SK-N-SH (cell line): ENCODE measurements around the gene MTERF4. TPM values are rescaled to one million over a fixed set of nuclear protein-coding genes. Genes with fewer than 3 reads are reported as not detected.

Source experiments
- CTCF ChIA-PET: fragments of 300-600, 350-600 bp; formaldehyde crosslinking; extraction: SDS; loops from one replicate; lab custom pipeline; 2021; lab: Yijun Ruan, JAX
- POLR2A ChIA-PET: fragments of 350-600 bp; sonication (Branson Sonifier 250); formaldehyde crosslinking; extraction: SDS; loops from one replicate; lab custom pipeline; 2020; ENCODE audit warnings: antibody characterized with exemption, inconsistent platforms; lab: Yijun Ruan, JAX
- DNase-seq: peaks from one replicate; pipeline ENCODE4 v3.0.0; 2012
- H2AFZ ChIP-seq: fragments of 200-600 bp; sonication (generic); 2 replicates; pipeline ENCODE4 v1.8.1; 2016; ENCODE audit warnings: antibody characterized with exemption, mild to moderate bottlenecking, low read depth
- H3F3A ChIP-seq: fragments of 200-600 bp; sonication (generic); replicated peaks from 2 replicates; pipeline ENCODE3; 2016; ENCODE audit warnings: antibody characterized with exemption, mild to moderate bottlenecking; ENCODE audit not compliant: insufficient read depth
- H3K27ac ChIP-seq, 2 experiments: fragments of 200-500 bp in 1 of 2; fragments of 200-600 bp in 1 of 2; sonication (Bioruptor generic) in 1 of 2; sonication (generic), shearing (Covaris generic) in 1 of 2; 2 replicates each; pipeline versions ENCODE4 v1.5.1 to v1.6.1; 2014 to 2016; ENCODE audit warnings: low read depth in 2 of 2, inconsistent platforms in 1 of 2, low read length in 1 of 2, mild to moderate bottlenecking in 1 of 2, mixed read lengths in 1 of 2
- H3K27me3 ChIP-seq: fragments of 200-600 bp; sonication (generic), shearing (Covaris generic); 2 replicates; pipeline ENCODE4 v1.6.1; 2016; ENCODE audit warnings: mixed run types; ENCODE audit not compliant: insufficient read depth
- H3K36me3 ChIP-seq, 2 experiments: fragments of 200-500 bp in 1 of 2; fragments of 200-600 bp in 1 of 2; sonication (Bioruptor generic) in 1 of 2; sonication (generic) in 1 of 2; replicated peaks in 1 of 2; 2 replicates each; pipeline versions ENCODE3 to v1.5.1; 2014 to 2016; ENCODE audit warnings: low read length in 1 of 2, mild to moderate bottlenecking in 1 of 2; ENCODE audit not compliant: insufficient read depth in 2 of 2, control insufficient read depth in 1 of 2
- H3K4me1 ChIP-seq, 2 experiments: fragments of 200-500 bp in 1 of 2; fragments of 200-600 bp in 1 of 2; sonication (Bioruptor generic) in 1 of 2; sonication (generic), shearing (Covaris generic) in 1 of 2; 2 replicates each; pipeline versions ENCODE4 v1.5.1 to v1.6.1; 2014 to 2016; ENCODE audit warnings: low read depth in 1 of 2, low read length in 1 of 2, mixed run types in 1 of 2; ENCODE audit not compliant: insufficient read depth in 2 of 2, control insufficient read depth in 1 of 2
- H3K4me2 ChIP-seq: fragments of 200-600 bp; sonication (generic), shearing (Covaris generic); 2 replicates; pipeline ENCODE4 v1.6.1; 2017; ENCODE audit warnings: mixed run types
- H3K4me3 ChIP-seq, 2 experiments: fragments of 200-500 bp in 1 of 2; fragments of 200-600 bp in 1 of 2; sonication (Bioruptor generic) in 1 of 2; sonication (generic), shearing (Covaris generic) in 1 of 2; 2 replicates each; pipeline versions ENCODE4 v1.5.1 to v1.8.1; 2014 to 2016; ENCODE audit warnings: low read depth in 2 of 2, inconsistent platforms in 1 of 2, low read length in 1 of 2, mild to moderate bottlenecking in 1 of 2, mixed read lengths in 1 of 2, moderate library complexity in 1 of 2
- H3K79me2 ChIP-seq: fragments of 200-600 bp; sonication (generic); 2 replicates; pipeline ENCODE4 v1.8.1; 2017; ENCODE audit warnings: mild to moderate bottlenecking; ENCODE audit not compliant: insufficient read depth
- H3K9ac ChIP-seq: fragments of 200-600 bp; sonication (generic); 2 replicates; pipeline ENCODE4 v1.6.1; 2017; ENCODE audit warnings: mixed run types
- H3K9me2 ChIP-seq: fragments of 200-600 bp; sonication (generic); 2 replicates; pipeline ENCODE4 v1.6.1; 2017; ENCODE audit warnings: mixed run types
- H3K9me3 ChIP-seq: fragments of 200-600 bp; sonication (generic); 2 replicates; pipeline ENCODE4 v1.6.1; 2017; ENCODE audit warnings: mixed run types, mild to moderate bottlenecking, moderate library complexity
- H4K20me1 ChIP-seq: fragments of 200-600 bp; sonication (generic); 2 replicates; pipeline ENCODE4 v1.6.1; 2017; ENCODE audit warnings: mild to moderate bottlenecking, mixed run types; ENCODE audit not compliant: insufficient read depth
- EP300 ChIP-seq, 2 experiments: IDR thresholded peaks; 2 replicates each; pipeline versions ENCODE4 v1.4.0 to v1.6.1; 2012; ENCODE audit warnings: borderline replicate concordance in 1 of 2, low read depth in 1 of 2, low read length in 1 of 2
- EZH2phosphoT487 ChIP-seq: fragments of 200-600 bp; sonication (generic); IDR thresholded peaks from 2 replicates; pipeline ENCODE4 v1.6.1; 2017; ENCODE audit warnings: low read depth, mixed run types, mild to moderate bottlenecking, antibody characterized with exemption, moderate library complexity, borderline replicate concordance
- FOSL2 ChIP-seq: IDR thresholded peaks from 2 replicates; pipeline ENCODE4 v1.4.0; 2012; ENCODE audit warnings: low read depth, mild to moderate bottlenecking, moderate library complexity, borderline replicate concordance
- GABPA ChIP-seq: IDR thresholded peaks from 2 replicates; pipeline ENCODE4 v1.4.0; 2012; ENCODE audit warnings: low read depth, mild to moderate bottlenecking
- GATA2 ChIP-seq: sonication (generic); formaldehyde crosslinking; IDR thresholded peaks from 2 replicates; pipeline ENCODE4 v1.5.0; 2020; ENCODE audit warnings: mild to moderate bottlenecking, missing genetic modification reagents
- MEF2A ChIP-seq: IDR thresholded peaks from 2 replicates; pipeline ENCODE4 v1.4.0; 2012; ENCODE audit warnings: low read depth, borderline replicate concordance
- POLR2AphosphoS5 ChIP-seq: IDR thresholded peaks from 2 replicates; pipeline ENCODE4 v1.6.1; 2012; ENCODE audit warnings: low read depth, low read length
- RAD21 ChIP-seq: IDR thresholded peaks from 2 replicates; pipeline ENCODE4 v1.6.1; 2012; ENCODE audit warnings: mild to moderate bottlenecking, low read length
- REST ChIP-seq: IDR thresholded peaks from 2 replicates; pipeline ENCODE4 v1.6.1; 2012; ENCODE audit warnings: mild to moderate bottlenecking, low read depth, low read length, moderate library complexity
- RFX5 ChIP-seq: IDR thresholded peaks from 2 replicates; pipeline ENCODE4 v1.6.1; 2012; ENCODE audit warnings: mild to moderate bottlenecking, improper control_type of control experiment, low read length
- SIN3A ChIP-seq: IDR thresholded peaks from 2 replicates; pipeline ENCODE4 v1.6.1; 2012; ENCODE audit warnings: low read depth, mild to moderate bottlenecking, low read length, moderate library complexity, borderline replicate concordance
- SMC3 ChIP-seq: IDR thresholded peaks from 2 replicates; pipeline ENCODE4 v1.6.1; 2012; ENCODE audit warnings: low read depth, low read length, improper control_type of control experiment
- TCF12 ChIP-seq: IDR thresholded peaks from 2 replicates; pipeline ENCODE4 v1.4.0; 2012
- TEAD4 ChIP-seq: IDR thresholded peaks from 2 replicates; pipeline ENCODE4 v1.4.0; 2012; ENCODE audit warnings: mild to moderate bottlenecking, borderline replicate concordance; ENCODE audit not compliant: insufficient read depth
- YY1 ChIP-seq: IDR thresholded peaks from 2 replicates; pipeline ENCODE4 v1.4.0; 2012; ENCODE audit warnings: low read depth, mild to moderate bottlenecking
- WGBS: methylation state at CpG from one replicate; pipeline ENCODE4 v1.1.6; 2017; ENCODE audit warnings: low lambda C conversion rate; 5-methylcytosine and 5-hydroxymethylcytosine counted together
- polyA plus RNA-seq, 3 experiments: library from polyadenylated mRNA; depleted of rRNA; stranded (reverse); fragments of >200 nt; gene quantifications; 2 replicates each; pipeline ENCODE4 v1.2.3, GENCODE V29; 2012
- TF ChIP-seq, protein P1 (sequence below): fragments of 150-350 bp; IDR thresholded peaks from 2 replicates; pipeline ENCODE4 v1.6.1; 2016; ENCODE audit warnings: mild to moderate bottlenecking, low read depth, low read length
- TF ChIP-seq, protein P2 (sequence below): IDR thresholded peaks from 2 replicates; pipeline ENCODE4 v1.4.0; 2012; ENCODE audit warnings: low read depth, borderline replicate concordance

MTERF4 gene
- polyA plus RNA-seq, 1 of the 3 experiments (the other 2 are of a cell fraction), result 31.0 TPM

- CTCF ChIA-PET, result interaction anchor here (1.0 kb wide), 1 partner anchor 11 kb away, joined by 5 read pairs; no protein-coding TSS in a partner anchor
- H3K36me3 ChIP-seq, result peaks cover 35 to 79% of the 10 kb centered on the region in 2 experiments
Observed at GRCh38 chr2:241088791-241089732, 13.0 kb downstream of the MTERF4 start.

GRCh38 chr2:241088376-241088775, 13.7 kb downstream of the MTERF4 start:
- 94% methylated on average over 8 of the region's 8 CpGs for WGBS
- Histone ChIP-seq H3K9ac (no peak overlapping the region), H3K36me3 (peaks cover 35 to 72% of the 10 kb centered on the region in 2 experiments), H3K79me2 (no peaks in the 10 kb centered on the region), H4K20me1 (no peaks in the 10 kb centered on the region), H3K27ac (no peak overlapping the region), H3K4me1 (no peaks in the 10 kb centered on the region), H2AFZ (no peak overlapping the region), H3K9me2 (no peaks in the 10 kb centered on the region), H3K27me3 (no peaks in the 10 kb centered on the region), H3K9me3 (no peaks in the 10 kb centered on the region), H3K4me3 (no peak overlapping the region), H3K4me2 (no peak overlapping the region), H3F3A (peaks cover 8% of the 10 kb centered on the region)
- ChIA-PET CTCF (no interaction called here), POLR2A (no interaction called here)
- no peak for DNase-seq
- no peak for TF ChIP-seq EZH2phosphoT487
- no peak for TF ChIP-seq EP300 (IDR thresholded peaks at IDR 0.05; ENCODE audit: borderline replicate concordance in 1 of 2, low read depth in 1 of 2, low read length in 1 of 2)
- TF ChIP-seq REST, result no peak
- TF ChIP-seq POLR2AphosphoS5, result no peak
- no peak for TF ChIP-seq FOSL2
- no peak for TF ChIP-seq GATA2 (CRISPR knock-in tag)
- no peak for TF ChIP-seq RFX5
- TF ChIP-seq YY1, result no peak
- TF ChIP-seq, protein P1, sequence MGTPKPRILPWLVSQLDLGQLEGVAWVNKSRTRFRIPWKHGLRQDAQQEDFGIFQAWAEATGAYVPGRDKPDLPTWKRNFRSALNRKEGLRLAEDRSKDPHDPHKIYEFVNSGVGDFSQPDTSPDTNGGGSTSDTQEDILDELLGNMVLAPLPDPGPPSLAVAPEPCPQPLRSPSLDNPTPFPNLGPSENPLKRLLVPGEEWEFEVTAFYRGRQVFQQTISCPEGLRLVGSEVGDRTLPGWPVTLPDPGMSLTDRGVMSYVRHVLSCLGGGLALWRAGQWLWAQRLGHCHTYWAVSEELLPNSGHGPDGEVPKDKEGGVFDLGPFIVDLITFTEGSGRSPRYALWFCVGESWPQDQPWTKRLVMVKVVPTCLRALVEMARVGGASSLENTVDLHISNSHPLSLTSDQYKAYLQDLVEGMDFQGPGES, result no peak
- TF ChIP-seq GABPA, result no peak
- TF ChIP-seq SMC3, result no peak
- no peak for TF ChIP-seq TEAD4
- no peak for TF ChIP-seq MEF2A
- no peak for TF ChIP-seq RAD21

More at GRCh38 chr2:241088791-241089732, 13.0 kb downstream of the MTERF4 start:
- Histone ChIP-seq H3K27me3 (no peaks in the 10 kb centered on the region), H4K20me1 (no peaks in the 10 kb centered on the region), H3K4me3 (no peak overlapping the region), H3K4me2 (no peak overlapping the region), H3K4me1 (no peaks in the 10 kb centered on the region), H2AFZ (no peak overlapping the region), H3F3A (peaks cover 8% of the 10 kb centered on the region), H3K9ac (no peak overlapping the region), H3K9me2 (no peaks in the 10 kb centered on the region), H3K9me3 (no peaks in the 10 kb centered on the region), H3K79me2 (no peaks in the 10 kb centered on the region), H3K27ac (no peak overlapping the region)
- POLR2A ChIA-PET, result no interaction called here
- 91% methylated on average over 20 of the region's 20 CpGs for WGBS
- DNase-seq, result no peak
- TF ChIP-seq, protein P2, sequence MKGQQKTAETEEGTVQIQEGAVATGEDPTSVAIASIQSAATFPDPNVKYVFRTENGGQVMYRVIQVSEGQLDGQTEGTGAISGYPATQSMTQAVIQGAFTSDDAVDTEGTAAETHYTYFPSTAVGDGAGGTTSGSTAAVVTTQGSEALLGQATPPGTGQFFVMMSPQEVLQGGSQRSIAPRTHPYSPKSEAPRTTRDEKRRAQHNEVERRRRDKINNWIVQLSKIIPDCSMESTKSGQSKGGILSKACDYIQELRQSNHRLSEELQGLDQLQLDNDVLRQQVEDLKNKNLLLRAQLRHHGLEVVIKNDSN, result no peak
- TF ChIP-seq MEF2A, result no peak
- TF ChIP-seq EZH2phosphoT487, result no peak
- TF ChIP-seq EP300 (IDR thresholded peaks at IDR 0.05; ENCODE audit: borderline replicate concordance in 1 of 2, low read depth in 1 of 2, low read length in 1 of 2), result no peak
- TF ChIP-seq, protein P1, result no peak
- no peak for TF ChIP-seq TCF12
- no peak for TF ChIP-seq SIN3A
